Measurements from ENCODE around the gene ATP2C2. TPM values are rescaled to one million over a fixed set of nuclear protein-coding genes. Genes with fewer than 3 reads are reported as not detected.

Gene ATP2C2
- total RNA-seq, 1 donor from 2014 or later: not detected

GRCh38 chr16:84349862-84350684 is 18.3 kb upstream of the ATP2C2 start:
- Mint-ChIP-seq H3K27me3 (ENCODE audit: low read depth) (peaks cover 30% of the 10 kb centered on the region), H3K27ac (ENCODE audit: unreplicated experiment) (no peak overlapping the region), H3K36me3 (ENCODE audit: low read depth) (no peaks in the 10 kb centered on the region), H3K4me3 (ENCODE audit: unreplicated experiment) (no peak overlapping the region), H3K9me3 (ENCODE audit: low read depth) (no peaks in the 10 kb centered on the region), H3K4me1 (ENCODE audit: low read depth) (no peaks in the 10 kb centered on the region)
- DNase-seq (ENCODE audit: low spot score): peak; percentile 30
- TF ChIP-seq, protein P1, sequence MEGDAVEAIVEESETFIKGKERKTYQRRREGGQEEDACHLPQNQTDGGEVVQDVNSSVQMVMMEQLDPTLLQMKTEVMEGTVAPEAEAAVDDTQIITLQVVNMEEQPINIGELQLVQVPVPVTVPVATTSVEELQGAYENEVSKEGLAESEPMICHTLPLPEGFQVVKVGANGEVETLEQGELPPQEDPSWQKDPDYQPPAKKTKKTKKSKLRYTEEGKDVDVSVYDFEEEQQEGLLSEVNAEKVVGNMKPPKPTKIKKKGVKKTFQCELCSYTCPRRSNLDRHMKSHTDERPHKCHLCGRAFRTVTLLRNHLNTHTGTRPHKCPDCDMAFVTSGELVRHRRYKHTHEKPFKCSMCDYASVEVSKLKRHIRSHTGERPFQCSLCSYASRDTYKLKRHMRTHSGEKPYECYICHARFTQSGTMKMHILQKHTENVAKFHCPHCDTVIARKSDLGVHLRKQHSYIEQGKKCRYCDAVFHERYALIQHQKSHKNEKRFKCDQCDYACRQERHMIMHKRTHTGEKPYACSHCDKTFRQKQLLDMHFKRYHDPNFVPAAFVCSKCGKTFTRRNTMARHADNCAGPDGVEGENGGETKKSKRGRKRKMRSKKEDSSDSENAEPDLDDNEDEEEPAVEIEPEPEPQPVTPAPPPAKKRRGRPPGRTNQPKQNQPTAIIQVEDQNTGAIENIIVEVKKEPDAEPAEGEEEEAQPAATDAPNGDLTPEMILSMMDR (IDR thresholded peaks at IDR 0.05): no peak

DNA sequence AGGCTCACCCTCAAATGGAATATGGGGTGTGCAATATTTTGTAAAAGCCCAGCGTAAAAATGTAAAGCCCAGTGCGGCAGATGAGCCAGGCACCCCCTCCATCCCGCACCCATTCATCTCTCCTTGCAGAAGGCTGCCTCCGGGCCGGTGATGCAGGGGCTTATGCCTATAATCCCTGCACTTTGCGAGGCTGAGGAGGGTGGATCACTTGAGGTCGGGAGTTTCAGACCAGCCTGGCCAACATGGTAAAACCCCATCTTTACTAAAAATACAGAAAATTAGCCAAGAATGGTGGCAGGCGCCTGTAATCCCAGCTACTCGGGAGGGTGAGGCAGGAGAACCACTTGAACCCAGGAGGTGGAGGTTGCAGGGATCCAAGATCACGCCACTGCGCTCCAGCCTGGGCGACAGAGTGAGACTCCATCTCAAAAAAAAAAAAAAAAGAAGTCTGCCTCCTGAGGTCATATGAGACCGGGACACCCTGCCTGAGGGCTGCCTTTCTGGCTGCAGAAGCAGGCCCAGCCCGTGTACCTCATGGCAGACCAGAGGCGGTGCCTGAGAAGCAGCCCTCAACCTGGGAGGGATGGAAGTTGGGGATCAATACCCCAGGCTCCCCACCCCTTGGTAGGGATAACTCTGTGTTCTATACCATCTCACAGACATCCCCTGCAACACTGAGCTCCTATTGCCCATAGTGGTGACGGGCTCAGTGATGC is 17.5 kb upstream of the ATP2C2 start:
- H3K27ac Mint-ChIP-seq (ENCODE audit: unreplicated experiment): no peak overlapping the region
- no peaks in the 10 kb centered on the region for H3K9me3 Mint-ChIP-seq (ENCODE audit: low read depth)
- TF ChIP-seq, protein P1 (IDR thresholded peaks at IDR 0.05): no peak
- H3K4me3 Mint-ChIP-seq (ENCODE audit: unreplicated experiment): no peak overlapping the region
- no peaks in the 10 kb centered on the region for H3K4me1 Mint-ChIP-seq (ENCODE audit: low read depth)
- H3K36me3 Mint-ChIP-seq (ENCODE audit: low read depth): no peaks in the 10 kb centered on the region
- H3K27me3 Mint-ChIP-seq (ENCODE audit: low read depth): peaks cover 28% of the 10 kb centered on the region
- DNase-seq (ENCODE audit: low spot score): peak; percentile 54

GRCh38 chr16:84351630-84352029 is 16.7 kb upstream of the ATP2C2 start:
- Mint-ChIP-seq H3K27me3 (ENCODE audit: low read depth) (peaks cover 28% of the 10 kb centered on the region), H3K4me3 (ENCODE audit: unreplicated experiment) (no peak overlapping the region), H3K9me3 (ENCODE audit: low read depth) (no peaks in the 10 kb centered on the region), H3K4me1 (ENCODE audit: low read depth) (peaks cover 5% of the 10 kb centered on the region), H3K36me3 (ENCODE audit: low read depth) (no peaks in the 10 kb centered on the region), H3K27ac (ENCODE audit: unreplicated experiment) (no peak overlapping the region)
- no peak for DNase-seq (ENCODE audit: low spot score)
- TF ChIP-seq, protein P1 (IDR thresholded peaks at IDR 0.05): no peak

DNA sequence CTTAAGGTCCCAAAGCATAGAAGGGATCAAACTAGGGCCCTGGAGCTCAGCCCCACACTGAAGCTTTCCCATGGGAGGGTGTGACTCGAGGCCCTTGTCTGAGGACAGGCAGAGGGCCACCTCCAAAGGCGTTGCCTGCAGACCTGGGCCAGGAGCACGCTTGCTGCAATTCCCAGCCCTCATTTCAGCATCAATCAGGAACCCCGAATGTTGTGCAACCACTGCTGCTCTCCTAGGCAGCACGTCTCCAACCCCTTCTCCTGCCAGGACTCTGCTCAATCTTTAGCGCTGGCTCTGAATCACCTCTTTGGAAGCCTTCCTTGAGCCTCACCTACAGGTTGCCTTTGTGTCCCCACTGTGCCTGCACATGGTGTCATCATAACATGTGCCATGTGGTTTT is 14.0 kb upstream of the ATP2C2 start:
- H3K9me3 Mint-ChIP-seq (ENCODE audit: low read depth): no peaks in the 10 kb centered on the region
- peaks cover 41% of the 10 kb centered on the region for H3K27me3 Mint-ChIP-seq (ENCODE audit: low read depth)
- peaks cover 8% of the 10 kb centered on the region for H3K4me1 Mint-ChIP-seq (ENCODE audit: low read depth)
- no peak for DNase-seq (ENCODE audit: low spot score)
- TF ChIP-seq, protein P1 (IDR thresholded peaks at IDR 0.05): no peak
- no peak overlapping the region for H3K27ac Mint-ChIP-seq (ENCODE audit: unreplicated experiment)
- H3K4me3 Mint-ChIP-seq (ENCODE audit: unreplicated experiment): no peak overlapping the region
- no peaks in the 10 kb centered on the region for H3K36me3 Mint-ChIP-seq (ENCODE audit: low read depth)

GRCh38 chr16:84355149-84355548 is 13.2 kb upstream of the ATP2C2 start:
- H3K9me3 Mint-ChIP-seq (ENCODE audit: low read depth): no peaks in the 10 kb centered on the region
- H3K4me3 Mint-ChIP-seq (ENCODE audit: unreplicated experiment): no peak overlapping the region
- H3K27ac Mint-ChIP-seq (ENCODE audit: unreplicated experiment): no peak overlapping the region
- H3K27me3 Mint-ChIP-seq (ENCODE audit: low read depth): peaks cover 45% of the 10 kb centered on the region
- TF ChIP-seq, protein P1 (IDR thresholded peaks at IDR 0.05): no peak
- DNase-seq (ENCODE audit: low spot score): no peak
- H3K4me1 Mint-ChIP-seq (ENCODE audit: low read depth): peaks cover 8% of the 10 kb centered on the region
- H3K36me3 Mint-ChIP-seq (ENCODE audit: low read depth): no peaks in the 10 kb centered on the region
